HepG2 (cell line): ENCODE data around the gene TBC1D1. TPM values are rescaled to one million over a fixed set of nuclear protein-coding genes. Genes with fewer than 3 reads are reported as not detected.
A peak's percentile ranks its signal among the peaks of the same experiment; 100 is the strongest.

ENCODE experiments used
- ATAC-seq: fragments of 200-7000 bp; cut with Tn5 transposase; 3 replicates; pipeline ENCODE4 v1.9.1; 2020; ENCODE audit warnings: mild to moderate bottlenecking, moderate library complexity
- BruUV-seq: library from RNA; stranded (reverse); fragments of 400-500 nt; replicated peaks from 2 replicates; lab custom pipeline; 2021; lab: Mats Ljungman, UMichigan
- CTCF ChIA-PET: fragments of 300-600 bp; formaldehyde crosslinking; extraction: SDS; loops from one replicate; lab custom pipeline; 2021; ENCODE audit warnings: low total read pairs, inconsistent platforms, low intra/inter-chr PET ratio; lab: Yijun Ruan, JAX
- POLR2A ChIA-PET: fragments of 350-600 bp; sonication (Branson Sonifier 250); formaldehyde crosslinking; loops from one replicate; lab custom pipeline; 2020; ENCODE audit warnings: antibody characterized with exemption, inconsistent platforms; lab: Yijun Ruan, JAX
- DNase-seq: peaks from one replicate; pipeline ENCODE4 v3.0.0-alpha.2; 2015; ENCODE audit warnings: low spot score
- FAIRE-seq: peaks from 3 replicates; lab custom pipeline; 2011; peaks lifted over from hg19 to GRCh38; lab: Jason Lieb, UNC
- H2AFZ ChIP-seq: one replicate; pipeline ENCODE4 v1.6.1; 2011; ENCODE audit warnings: low read length, inconsistent platforms
- H3K27ac ChIP-seq: fragments of 300-600 bp; 3 replicates; pipeline ENCODE4 v1.8.0; 2011; ENCODE audit warnings: mixed run types, mild to moderate bottlenecking, mixed read lengths, low read length, inconsistent platforms; ENCODE audit not compliant: insufficient read depth; ENCODE audit errors: extremely low read length
- H3K27me3 ChIP-seq, 2 experiments: fragments of 200-600 bp in 1 of 2; 2 replicates in 1 of 2; 3 replicates in 1 of 2; pipeline versions ENCODE4 v1.6.0 to v1.8.0; 2011; ENCODE audit warnings: low read length in 2 of 2, mild to moderate bottlenecking in 2 of 2, moderate library complexity in 2 of 2, inconsistent platforms in 1 of 2; ENCODE audit not compliant: insufficient read depth in 2 of 2, control insufficient read depth in 1 of 2
- H3K36me3 ChIP-seq, 2 experiments: fragments of 200-600 bp in 1 of 2; replicated peaks in 1 of 2; 2 replicates in 1 of 2; 3 replicates in 1 of 2; pipeline versions ENCODE4 v1.5.1 to v1.8.0; 2011; ENCODE audit warnings: low read length in 2 of 2, inconsistent platforms in 1 of 2; ENCODE audit not compliant: insufficient read depth in 2 of 2, control insufficient read depth in 1 of 2
- H3K4me1 ChIP-seq: 2 replicates; pipeline ENCODE4 v1.5.1; 2012; ENCODE audit warnings: low read length, inconsistent platforms; ENCODE audit not compliant: insufficient read depth
- H3K4me2 ChIP-seq: 2 replicates; pipeline ENCODE4 v1.6.0; 2011; ENCODE audit warnings: low read depth, low read length, inconsistent platforms
- H3K4me3 ChIP-seq, 3 experiments: fragments of 200-600 bp in 1 of 3; sonication (generic), shearing (Covaris generic) in 1 of 3; replicated peaks in 1 of 3; 2 replicates each; pipeline ENCODE4 v1.5.1; 2011 to 2016; ENCODE audit warnings: low read length in 3 of 3, inconsistent platforms in 2 of 3, low read depth in 2 of 3, mild to moderate bottlenecking in 2 of 3, control low read depth in 1 of 3, mixed read lengths in 1 of 3; ENCODE audit not compliant: insufficient read depth in 1 of 3
- H3K79me2 ChIP-seq: one replicate; pipeline ENCODE4 v1.6.1; 2011; ENCODE audit warnings: low read length, inconsistent platforms; ENCODE audit not compliant: insufficient read depth
- H3K9ac ChIP-seq: 2 replicates; pipeline ENCODE4 v1.6.0; 2011; ENCODE audit warnings: mild to moderate bottlenecking, low read depth, low read length, inconsistent platforms; ENCODE audit not compliant: insufficient read depth
- H3K9me3 ChIP-seq: 2 replicates; pipeline ENCODE4 v1.5.1; 2012; ENCODE audit warnings: mild to moderate bottlenecking, low read length
- H4K20me1 ChIP-seq: 2 replicates; pipeline ENCODE4 v1.6.0; 2011; ENCODE audit warnings: inconsistent platforms, mild to moderate bottlenecking, low read length, moderate library complexity; ENCODE audit not compliant: insufficient read depth
- CC2D1A ChIP-seq: sonication (generic); formaldehyde crosslinking; IDR thresholded peaks from 2 replicates; pipeline ENCODE4 v1.8.1; 2023; ENCODE audit warnings: mild to moderate bottlenecking, missing genetic modification reagents
- ELF1 ChIP-seq: sonication (generic); formaldehyde crosslinking; IDR thresholded peaks from 2 replicates; pipeline ENCODE4 v1.4.0; 2020; ENCODE audit warnings: missing genetic modification reagents
- HDAC6 ChIP-seq: fragments of 200-600 bp; sonication (generic); IDR thresholded peaks from 2 replicates; pipeline ENCODE4 v1.7.0; 2017; ENCODE audit warnings: mild to moderate bottlenecking, antibody characterized with exemption, low read length, low read depth
- HMG20B ChIP-seq: conservative IDR thresholded peaks from 2 replicates; pipeline ENCODE4 v1.6.1; 2016; ENCODE audit warnings: missing genetic modification reagents, missing compliant biosample characterization
- MEF2D ChIP-seq: sonication (generic); formaldehyde crosslinking; IDR thresholded peaks from 2 replicates; pipeline ENCODE4 v1.5.1; 2020; ENCODE audit warnings: mild to moderate bottlenecking, missing genetic modification reagents
- SRSF9 ChIP-seq: fragments of 200-400 bp; formaldehyde crosslinking; IDR thresholded peaks from 2 replicates; pipeline ENCODE4 v1.6.1; 2018; ENCODE audit warnings: borderline replicate concordance, mild to moderate bottlenecking, low read depth, low read length; ENCODE audit not compliant: insufficient read depth, poor library complexity, severe bottlenecking
- TEAD3 ChIP-seq: optimal IDR thresholded peaks from 2 replicates; pipeline ENCODE3; 2016; ENCODE audit warnings: borderline replicate concordance
- THAP11 ChIP-seq: IDR thresholded peaks from 2 replicates; pipeline ENCODE4 v1.6.1; 2016; ENCODE audit warnings: missing biosample characterization, missing genetic modification reagents
- ZNF34 ChIP-seq: sonication (generic); formaldehyde crosslinking; IDR thresholded peaks from 2 replicates; pipeline ENCODE4 v1.4.0; 2020; ENCODE audit warnings: mild to moderate bottlenecking, missing genetic modification reagents, borderline replicate concordance
- ZNF564 ChIP-seq: sonication (generic); formaldehyde crosslinking; IDR thresholded peaks from 2 replicates; pipeline ENCODE4 v1.8.1; 2023; ENCODE audit warnings: mild to moderate bottlenecking, missing genetic modification reagents
- WGBS: methylation state at CpG from one replicate; pipeline ENCODE4 v1.1.6; 2017; ENCODE audit warnings: low lambda C conversion rate; 5-methylcytosine and 5-hydroxymethylcytosine counted together
- in situ Hi-C: cut with HindIII; loops from 2 replicates; pipeline ENCODE4 v1.10.0; 2017; ENCODE audit warnings: low pct_unique_long_range_greater_than_20kb; ENCODE audit not compliant: extremely low pct_ligation_motif_present
- intact Hi-C: fragments of 100-400 bp; cut with micrococcal nuclease; formaldehyde crosslinking; loops from one replicate; pipeline ENCODE4 v1.10.0; 2022; ENCODE audit not compliant: unreplicated experiment
- polyA plus RNA-seq, 8 experiments: library from polyadenylated mRNA; depleted of rRNA in 3 of 8; stranded (reverse) in 7 of 8; unstranded in 1 of 8; fragments of >200 nt; fragmentation: Illumina TruSeq in 4 of 8; extraction: Trizol in 4 of 8; gene quantifications; 2 replicates each; pipeline versions ENCODE4 v1.2.1 to v1.2.3, GENCODE V29; 2011 to 2016; ENCODE audit warnings: low read depth in 4 of 8, missing spikeins in 1 of 8, mixed read lengths in 1 of 8; ENCODE audit not compliant: insufficient read depth in 1 of 8
- total RNA-seq, 5 experiments: library from RNA; depleted of rRNA; stranded (reverse); fragments of >200 nt; fragmentation: Illumina TruSeq; extraction: Trizol; gene quantifications; 2 replicates each; pipeline ENCODE4 v1.2.3, GENCODE V29; 2016; ENCODE audit warnings: low read depth in 1 of 5
- TF ChIP-seq, protein P1 (sequence below): IDR thresholded peaks from 2 replicates; pipeline ENCODE4 v1.6.1; 2016; ENCODE audit warnings: control low read depth
- TF ChIP-seq, protein P2 (sequence below): sonication (generic); formaldehyde crosslinking; IDR thresholded peaks from 2 replicates; pipeline ENCODE4 v1.4.0; 2020; ENCODE audit warnings: low read depth, mild to moderate bottlenecking, missing genetic modification reagents
- TF ChIP-seq, protein P3 (sequence below): sonication (generic); formaldehyde crosslinking; IDR thresholded peaks from 2 replicates; pipeline ENCODE4 v1.5.1; 2020; ENCODE audit warnings: mild to moderate bottlenecking, missing genetic modification reagents, borderline replicate concordance
- TF ChIP-seq, protein P4 (sequence below): IDR thresholded peaks from 2 replicates; pipeline ENCODE4 v1.4.0; 2020; ENCODE audit warnings: mild to moderate bottlenecking, missing genetic modification reagents

Gene TBC1D1
- total and polyA plus RNA-seq, 2 of the 13 experiments (the other 11 are each of a cell fraction or from before 2014, with no cell fraction given) = 37.3 to 62.8 TPM

DNA sequence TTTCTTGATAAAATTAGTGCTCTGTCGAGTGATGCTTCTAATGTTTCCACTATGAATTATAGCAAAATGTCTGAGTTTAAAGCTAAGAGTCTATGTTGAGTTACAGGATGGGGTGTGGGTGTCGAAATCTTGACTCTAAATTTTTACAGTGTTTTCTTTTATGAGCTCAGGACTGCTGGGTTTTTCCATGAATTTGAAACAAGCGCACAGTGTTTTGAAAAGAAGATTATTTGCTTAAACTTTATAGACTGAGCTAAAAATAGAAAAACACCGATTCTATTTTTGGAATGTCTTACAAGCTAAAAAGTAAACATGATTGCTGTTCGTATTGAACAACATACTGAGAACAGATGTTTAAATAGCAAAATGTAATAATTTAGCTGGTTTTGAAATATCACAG is 76.9 kb downstream of the TBC1D1 start:
- DNase-seq = peak; percentile 12
- no peaks in the 10 kb centered on the region for H3K79me2 ChIP-seq
- no peak overlapping the region for H3K27ac ChIP-seq
- no peak for FAIRE-seq
- H3K9me3 ChIP-seq = no peaks in the 10 kb centered on the region
- no peak overlapping the region for H2AFZ ChIP-seq
- in situ Hi-C loops = no loop called here
- no peak for ATAC-seq
- no peaks in the 10 kb centered on the region for H4K20me1 ChIP-seq
- CTCF ChIA-PET = no interaction called here
- H3K4me2 ChIP-seq = peak overlapping the region; percentile 24; the same call in 1 of the 2 replicates
- no TSS peak for BruUV-seq
- POLR2A ChIA-PET = no interaction called here
- no peaks in the 10 kb centered on the region; a peak in 2 of 5 replicates for H3K27me3 ChIP-seq
- no peak overlapping the region for H3K4me3 ChIP-seq
- H3K36me3 ChIP-seq = no peaks in the 10 kb centered on the region
- peaks cover 31% of the 10 kb centered on the region for H3K4me1 ChIP-seq
- no peak overlapping the region for H3K9ac ChIP-seq
- WGBS = 1% methylated on average over 5 of the region's 5 CpGs
- intact Hi-C loops = no loop called here
- TF ChIP-seq, protein P1, sequence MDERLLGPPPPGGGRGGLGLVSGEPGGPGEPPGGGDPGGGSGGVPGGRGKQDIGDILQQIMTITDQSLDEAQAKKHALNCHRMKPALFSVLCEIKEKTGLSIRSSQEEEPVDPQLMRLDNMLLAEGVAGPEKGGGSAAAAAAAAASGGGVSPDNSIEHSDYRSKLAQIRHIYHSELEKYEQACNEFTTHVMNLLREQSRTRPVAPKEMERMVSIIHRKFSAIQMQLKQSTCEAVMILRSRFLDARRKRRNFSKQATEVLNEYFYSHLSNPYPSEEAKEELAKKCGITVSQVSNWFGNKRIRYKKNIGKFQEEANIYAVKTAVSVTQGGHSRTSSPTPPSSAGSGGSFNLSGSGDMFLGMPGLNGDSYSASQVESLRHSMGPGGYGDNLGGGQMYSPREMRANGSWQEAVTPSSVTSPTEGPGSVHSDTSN (CRISPR knock-in tag) = no peak
- TF ChIP-seq HMG20B (CRISPR knock-in tag) (no peak), ELF1 (no peak), TEAD3 (CRISPR knock-in tag) (no peak), ZNF34 (CRISPR knock-in tag) (no peak), ZNF564 (CRISPR knock-in tag) (no peak), CC2D1A (CRISPR knock-in tag) (no peak), SRSF9 (no peak), THAP11 (no peak), HDAC6 (no peak), MEF2D (CRISPR knock-in tag) (peak; percentile 96)
- TF ChIP-seq, protein P2, sequence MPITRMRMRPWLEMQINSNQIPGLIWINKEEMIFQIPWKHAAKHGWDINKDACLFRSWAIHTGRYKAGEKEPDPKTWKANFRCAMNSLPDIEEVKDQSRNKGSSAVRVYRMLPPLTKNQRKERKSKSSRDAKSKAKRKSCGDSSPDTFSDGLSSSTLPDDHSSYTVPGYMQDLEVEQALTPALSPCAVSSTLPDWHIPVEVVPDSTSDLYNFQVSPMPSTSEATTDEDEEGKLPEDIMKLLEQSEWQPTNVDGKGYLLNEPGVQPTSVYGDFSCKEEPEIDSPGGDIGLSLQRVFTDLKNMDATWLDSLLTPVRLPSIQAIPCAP (CRISPR knock-in tag) = no peak
- TF ChIP-seq, protein P3, sequence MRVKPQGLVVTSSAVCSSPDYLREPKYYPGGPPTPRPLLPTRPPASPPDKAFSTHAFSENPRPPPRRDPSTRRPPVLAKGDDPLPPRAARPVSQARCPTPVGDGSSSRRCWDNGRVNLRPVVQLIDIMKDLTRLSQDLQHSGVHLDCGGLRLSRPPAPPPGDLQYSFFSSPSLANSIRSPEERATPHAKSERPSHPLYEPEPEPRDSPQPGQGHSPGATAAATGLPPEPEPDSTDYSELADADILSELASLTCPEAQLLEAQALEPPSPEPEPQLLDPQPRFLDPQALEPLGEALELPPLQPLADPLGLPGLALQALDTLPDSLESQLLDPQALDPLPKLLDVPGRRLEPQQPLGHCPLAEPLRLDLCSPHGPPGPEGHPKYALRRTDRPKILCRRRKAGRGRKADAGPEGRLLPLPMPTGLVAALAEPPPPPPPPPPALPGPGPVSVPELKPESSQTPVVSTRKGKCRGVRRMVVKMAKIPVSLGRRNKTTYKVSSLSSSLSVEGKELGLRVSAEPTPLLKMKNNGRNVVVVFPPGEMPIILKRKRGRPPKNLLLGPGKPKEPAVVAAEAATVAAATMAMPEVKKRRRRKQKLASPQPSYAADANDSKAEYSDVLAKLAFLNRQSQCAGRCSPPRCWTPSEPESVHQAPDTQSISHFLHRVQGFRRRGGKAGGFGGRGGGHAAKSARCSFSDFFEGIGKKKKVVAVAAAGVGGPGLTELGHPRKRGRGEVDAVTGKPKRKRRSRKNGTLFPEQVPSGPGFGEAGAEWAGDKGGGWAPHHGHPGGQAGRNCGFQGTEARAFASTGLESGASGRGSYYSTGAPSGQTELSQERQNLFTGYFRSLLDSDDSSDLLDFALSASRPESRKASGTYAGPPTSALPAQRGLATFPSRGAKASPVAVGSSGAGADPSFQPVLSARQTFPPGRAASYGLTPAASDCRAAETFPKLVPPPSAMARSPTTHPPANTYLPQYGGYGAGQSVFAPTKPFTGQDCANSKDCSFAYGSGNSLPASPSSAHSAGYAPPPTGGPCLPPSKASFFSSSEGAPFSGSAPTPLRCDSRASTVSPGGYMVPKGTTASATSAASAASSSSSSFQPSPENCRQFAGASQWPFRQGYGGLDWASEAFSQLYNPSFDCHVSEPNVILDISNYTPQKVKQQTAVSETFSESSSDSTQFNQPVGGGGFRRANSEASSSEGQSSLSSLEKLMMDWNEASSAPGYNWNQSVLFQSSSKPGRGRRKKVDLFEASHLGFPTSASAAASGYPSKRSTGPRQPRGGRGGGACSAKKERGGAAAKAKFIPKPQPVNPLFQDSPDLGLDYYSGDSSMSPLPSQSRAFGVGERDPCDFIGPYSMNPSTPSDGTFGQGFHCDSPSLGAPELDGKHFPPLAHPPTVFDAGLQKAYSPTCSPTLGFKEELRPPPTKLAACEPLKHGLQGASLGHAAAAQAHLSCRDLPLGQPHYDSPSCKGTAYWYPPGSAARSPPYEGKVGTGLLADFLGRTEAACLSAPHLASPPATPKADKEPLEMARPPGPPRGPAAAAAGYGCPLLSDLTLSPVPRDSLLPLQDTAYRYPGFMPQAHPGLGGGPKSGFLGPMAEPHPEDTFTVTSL (CRISPR knock-in tag) = no peak
- TF ChIP-seq, protein P4, sequence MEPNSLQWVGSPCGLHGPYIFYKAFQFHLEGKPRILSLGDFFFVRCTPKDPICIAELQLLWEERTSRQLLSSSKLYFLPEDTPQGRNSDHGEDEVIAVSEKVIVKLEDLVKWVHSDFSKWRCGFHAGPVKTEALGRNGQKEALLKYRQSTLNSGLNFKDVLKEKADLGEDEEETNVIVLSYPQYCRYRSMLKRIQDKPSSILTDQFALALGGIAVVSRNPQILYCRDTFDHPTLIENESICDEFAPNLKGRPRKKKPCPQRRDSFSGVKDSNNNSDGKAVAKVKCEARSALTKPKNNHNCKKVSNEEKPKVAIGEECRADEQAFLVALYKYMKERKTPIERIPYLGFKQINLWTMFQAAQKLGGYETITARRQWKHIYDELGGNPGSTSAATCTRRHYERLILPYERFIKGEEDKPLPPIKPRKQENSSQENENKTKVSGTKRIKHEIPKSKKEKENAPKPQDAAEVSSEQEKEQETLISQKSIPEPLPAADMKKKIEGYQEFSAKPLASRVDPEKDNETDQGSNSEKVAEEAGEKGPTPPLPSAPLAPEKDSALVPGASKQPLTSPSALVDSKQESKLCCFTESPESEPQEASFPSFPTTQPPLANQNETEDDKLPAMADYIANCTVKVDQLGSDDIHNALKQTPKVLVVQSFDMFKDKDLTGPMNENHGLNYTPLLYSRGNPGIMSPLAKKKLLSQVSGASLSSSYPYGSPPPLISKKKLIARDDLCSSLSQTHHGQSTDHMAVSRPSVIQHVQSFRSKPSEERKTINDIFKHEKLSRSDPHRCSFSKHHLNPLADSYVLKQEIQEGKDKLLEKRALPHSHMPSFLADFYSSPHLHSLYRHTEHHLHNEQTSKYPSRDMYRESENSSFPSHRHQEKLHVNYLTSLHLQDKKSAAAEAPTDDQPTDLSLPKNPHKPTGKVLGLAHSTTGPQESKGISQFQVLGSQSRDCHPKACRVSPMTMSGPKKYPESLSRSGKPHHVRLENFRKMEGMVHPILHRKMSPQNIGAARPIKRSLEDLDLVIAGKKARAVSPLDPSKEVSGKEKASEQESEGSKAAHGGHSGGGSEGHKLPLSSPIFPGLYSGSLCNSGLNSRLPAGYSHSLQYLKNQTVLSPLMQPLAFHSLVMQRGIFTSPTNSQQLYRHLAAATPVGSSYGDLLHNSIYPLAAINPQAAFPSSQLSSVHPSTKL (CRISPR knock-in tag) = peak; percentile 44; the same call in 1 of the 2 replicates
